GM04504 (cell line): ENCODE results near the gene ARL9.

Experiments used
- DNase-seq: peaks from one replicate; pipeline ENCODE4 v3.0.0-alpha.2; 2012; ENCODE audit warnings: low read depth

The ARL9 gene

GRCh38 chr4:56531823-56532222, 26.2 kb downstream of the ARL9 start:
- no peak for DNase-seq

DNA sequence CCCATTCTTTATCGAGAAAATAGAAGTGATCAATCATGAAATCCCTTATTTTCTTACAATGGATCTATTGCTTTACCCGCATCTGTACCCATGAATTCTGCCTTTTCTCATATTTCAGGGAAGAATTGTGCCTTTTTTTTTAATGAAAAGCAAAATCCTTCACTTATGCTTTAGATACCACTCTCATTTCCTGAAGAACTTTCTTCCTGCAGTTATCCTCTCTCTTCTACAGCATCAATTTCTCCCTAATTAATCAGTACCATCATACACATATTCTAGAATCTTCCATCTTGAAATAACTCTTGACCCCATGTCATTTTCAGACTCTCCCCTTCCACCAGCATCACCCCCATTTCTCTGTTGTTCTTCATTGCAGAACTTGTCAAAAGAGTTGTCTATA, 26.6 kb downstream of the ARL9 start:
- no peak for DNase-seq

- no peak for DNase-seq
Observed at GRCh38 chr4:56535915-56536314, 30.3 kb downstream of the ARL9 start.

DNA sequence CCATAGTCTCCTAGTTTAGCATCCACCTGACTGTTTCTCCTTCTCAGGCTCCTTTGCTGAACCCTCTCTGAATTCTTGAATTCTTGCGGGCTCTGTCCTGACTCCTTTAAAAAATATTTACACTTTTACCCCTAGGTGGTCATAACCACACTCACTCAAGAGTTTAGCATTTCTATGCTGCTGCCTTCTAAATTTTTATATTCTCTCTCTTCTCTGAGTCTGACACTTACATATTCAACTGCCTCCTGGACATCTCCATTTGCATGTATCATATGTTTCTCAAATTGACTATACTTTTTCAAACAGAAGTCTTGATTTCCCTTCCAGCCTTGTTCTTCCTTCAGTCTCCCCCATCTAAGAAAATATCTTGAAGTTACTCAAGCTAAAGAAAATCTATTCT, 31.6 kb downstream of the ARL9 start:
- no peak for DNase-seq

DNA sequence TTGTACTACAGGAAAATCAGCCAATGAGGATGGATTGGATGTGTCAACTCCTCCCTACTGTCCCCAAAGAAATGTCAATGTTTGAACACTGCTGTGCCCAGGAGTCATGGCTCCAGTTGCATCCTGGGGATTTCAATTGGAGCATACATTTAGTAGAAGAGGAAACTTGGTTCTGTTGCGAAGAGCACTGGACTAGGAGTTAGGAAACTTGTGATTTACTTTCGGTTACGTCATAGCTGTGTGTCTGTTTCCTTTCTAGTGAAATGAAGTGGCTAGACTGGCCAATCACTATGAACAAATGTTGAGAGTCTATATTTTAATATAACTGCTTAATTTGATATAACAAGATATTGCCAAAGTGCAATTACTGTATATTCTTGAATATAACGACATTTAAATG, 35.2 kb downstream of the ARL9 start:
- no peak for DNase-seq

DNA sequence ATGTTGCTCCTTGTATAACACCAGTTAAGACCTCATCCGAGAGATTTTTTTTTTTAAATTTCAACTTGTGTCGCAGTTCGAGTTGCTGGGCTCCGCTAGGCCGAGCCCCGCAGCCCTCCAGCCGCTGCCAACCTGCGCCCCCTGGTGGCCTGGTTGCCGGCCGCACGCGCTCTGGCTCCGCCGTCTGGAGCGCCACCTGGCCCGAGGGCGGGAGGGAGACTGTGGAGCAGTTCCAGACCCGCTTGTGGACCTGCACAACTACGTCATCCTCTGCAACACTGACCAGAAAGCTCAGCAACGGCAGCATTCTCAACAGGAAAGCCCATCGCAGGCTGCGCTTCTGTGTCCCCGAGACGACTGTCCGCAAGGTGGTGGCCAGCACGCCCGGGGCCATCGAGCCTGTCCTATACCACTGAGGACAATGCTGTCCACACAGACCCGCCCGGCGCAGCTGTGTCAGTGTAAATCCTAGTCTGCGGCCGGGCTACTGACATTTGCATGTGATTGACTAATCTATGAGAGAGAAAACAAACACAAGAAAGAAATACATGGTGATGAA, 39.1 kb downstream of the ARL9 start:
- DNase-seq: peak; percentile 48

DNA sequence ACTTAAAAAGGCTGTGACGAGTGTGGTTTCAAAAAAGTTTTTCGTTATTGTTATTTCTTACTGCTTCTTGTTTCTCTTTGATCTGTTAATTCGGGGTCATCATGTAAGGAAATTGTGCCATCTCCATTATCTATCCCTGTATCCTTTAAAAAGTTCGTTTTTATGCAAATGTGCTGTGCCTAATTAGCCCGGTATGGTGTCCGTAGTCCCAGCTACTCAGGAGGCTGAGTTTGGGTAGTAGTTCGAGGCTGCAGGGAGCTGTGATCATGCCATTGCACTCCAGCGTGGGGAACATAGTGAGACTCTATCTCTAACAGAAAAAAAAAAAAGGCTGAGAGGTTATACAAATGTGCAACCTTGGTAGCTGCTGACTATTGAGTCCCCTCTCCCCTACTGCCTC, 45.1 kb downstream of the ARL9 start:
- no peak for DNase-seq

DNA sequence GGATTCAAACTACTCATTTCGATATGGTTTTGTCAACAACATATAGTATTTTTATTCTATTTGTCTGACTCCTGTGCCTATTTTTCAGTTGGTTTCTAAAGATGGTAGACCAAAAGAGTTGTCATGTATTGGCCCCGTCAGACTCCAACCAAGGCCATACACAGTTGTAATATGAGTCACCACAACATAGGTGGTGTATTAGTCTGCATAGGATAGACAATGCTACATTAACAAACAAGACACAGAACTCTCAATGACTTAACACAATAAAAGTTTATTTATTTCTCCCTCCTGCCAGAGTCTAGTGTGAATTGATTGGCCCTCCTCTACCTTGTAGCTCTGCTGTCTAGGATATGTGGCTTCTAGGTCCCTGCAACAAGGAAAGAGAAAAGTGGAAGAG, 45.9 kb downstream of the ARL9 start:
- DNase-seq: no peak

DNA sequence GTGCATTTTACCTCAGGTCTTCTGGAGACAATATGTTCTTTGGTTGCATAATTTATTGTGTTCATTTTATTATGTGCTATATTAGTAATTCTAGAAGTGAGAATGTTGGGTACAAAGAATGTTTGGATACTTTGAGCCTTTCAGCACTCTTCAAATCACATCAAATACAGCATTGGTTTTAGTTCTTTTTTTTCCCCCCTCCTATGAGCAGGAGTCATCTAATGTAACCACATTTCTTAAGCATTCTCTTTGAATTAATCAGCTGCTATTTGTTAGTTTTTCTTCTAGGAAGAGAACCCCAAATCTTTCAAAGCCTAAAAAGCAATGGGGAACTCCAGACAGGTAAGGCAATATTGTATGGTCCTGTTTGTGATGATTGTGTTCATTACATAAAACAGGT, 46.7 kb downstream of the ARL9 start:
- no peak for DNase-seq

GRCh38 chr4:56570041-56570440, 64.5 kb downstream of the ARL9 start:
- no peak for DNase-seq
